MM.1S (cell line): ENCODE data around the gene MROH7.
"Not testable (repeated sequence)": the region's sequence is repeated elsewhere in the genome, so short reads cannot be mapped to it uniquely, and the experiment has no call there.

Experiments used
- DNase-seq: peaks from one replicate; pipeline ENCODE4 v3.0.0-alpha.2; 2015
- H2AFZ ChIP-seq: fragments of 300-600 bp; sonication (generic); 2 replicates; pipeline ENCODE4 v1.6.0; 2016; ENCODE audit warnings: antibody characterized with exemption, low read length
- H3F3A ChIP-seq: fragments of 300-600 bp; sonication (generic); 2 replicates; pipeline ENCODE4 v1.6.1; 2016; ENCODE audit warnings: mild to moderate bottlenecking, antibody characterized with exemption, low read length, moderate library complexity, mixed read lengths; ENCODE audit not compliant: insufficient read depth
- H3K27ac ChIP-seq: fragments of 300-600 bp; sonication (generic); 2 replicates; pipeline ENCODE4 v1.5.1; 2016; ENCODE audit warnings: mild to moderate bottlenecking, low read length
- H3K27me3 ChIP-seq: fragments of 300-600 bp; sonication (generic); replicated peaks from 2 replicates; pipeline ENCODE4 v1.6.0; 2016; ENCODE audit warnings: low read length; ENCODE audit not compliant: insufficient read depth
- H3K36me3 ChIP-seq: fragments of 300-600 bp; sonication (generic); replicated peaks from 2 replicates; pipeline ENCODE4 v1.6.1; 2016; ENCODE audit warnings: mild to moderate bottlenecking, low read length, mixed read lengths; ENCODE audit not compliant: insufficient read depth
- H3K4me1 ChIP-seq: fragments of 300-600 bp; sonication (generic); 2 replicates; pipeline ENCODE4 v1.6.1; 2016; ENCODE audit warnings: low read length, mixed read lengths
- H3K4me2 ChIP-seq: fragments of 300-600 bp; sonication (generic); 2 replicates; pipeline ENCODE4 v1.6.0; 2016; ENCODE audit warnings: low read depth, low read length
- H3K4me3 ChIP-seq: fragments of 300-600 bp; sonication (generic); 2 replicates; pipeline ENCODE4 v1.5.1; 2016; ENCODE audit warnings: low read length, mixed read lengths
- H3K79me2 ChIP-seq: fragments of 300-600 bp; sonication (generic); 2 replicates; pipeline ENCODE4 v1.6.1; 2016; ENCODE audit warnings: mixed run types, low read length, mixed read lengths
- H3K9ac ChIP-seq: fragments of 300-600 bp; sonication (generic); 2 replicates; pipeline ENCODE4 v1.6.1; 2016; ENCODE audit warnings: low read length, mixed read lengths
- H3K9me2 ChIP-seq: fragments of 300-600 bp; sonication (generic); replicated peaks from 2 replicates; pipeline ENCODE4 v1.6.1; 2016; ENCODE audit warnings: mild to moderate bottlenecking, low read length, mixed read lengths; ENCODE audit not compliant: insufficient read depth
- H3K9me3 ChIP-seq: fragments of 300-600 bp; sonication (generic); replicated peaks from 2 replicates; pipeline ENCODE4 v1.6.1; 2016; ENCODE audit warnings: mild to moderate bottlenecking, low read length, mixed read lengths; ENCODE audit not compliant: insufficient read depth
- H4K20me1 ChIP-seq: fragments of 300-600 bp; sonication (generic); 2 replicates; pipeline ENCODE4 v1.6.1; 2016; ENCODE audit warnings: mild to moderate bottlenecking, low read length, moderate library complexity, mixed read lengths; ENCODE audit not compliant: insufficient read depth
- EZH2 ChIP-seq: fragments of 300-600 bp; sonication (generic); optimal IDR thresholded peaks from 2 replicates; pipeline ENCODE3; 2017; ENCODE audit warnings: low read depth, mild to moderate bottlenecking, antibody characterized with exemption, low read length, mixed read lengths
- EZH2phosphoT487 ChIP-seq: fragments of 300-600 bp; sonication (generic); IDR thresholded peaks from 2 replicates; pipeline ENCODE4 v1.6.1; 2018; ENCODE audit warnings: antibody characterized with exemption, low read length
- TF ChIP-seq, protein P1 (sequence below): fragments of 300-600 bp; sonication (generic); IDR thresholded peaks from 2 replicates; pipeline ENCODE4 v1.5.1; 2016; ENCODE audit warnings: antibody characterized with exemption, low read length, mixed read lengths

The MROH7 gene

DNA sequence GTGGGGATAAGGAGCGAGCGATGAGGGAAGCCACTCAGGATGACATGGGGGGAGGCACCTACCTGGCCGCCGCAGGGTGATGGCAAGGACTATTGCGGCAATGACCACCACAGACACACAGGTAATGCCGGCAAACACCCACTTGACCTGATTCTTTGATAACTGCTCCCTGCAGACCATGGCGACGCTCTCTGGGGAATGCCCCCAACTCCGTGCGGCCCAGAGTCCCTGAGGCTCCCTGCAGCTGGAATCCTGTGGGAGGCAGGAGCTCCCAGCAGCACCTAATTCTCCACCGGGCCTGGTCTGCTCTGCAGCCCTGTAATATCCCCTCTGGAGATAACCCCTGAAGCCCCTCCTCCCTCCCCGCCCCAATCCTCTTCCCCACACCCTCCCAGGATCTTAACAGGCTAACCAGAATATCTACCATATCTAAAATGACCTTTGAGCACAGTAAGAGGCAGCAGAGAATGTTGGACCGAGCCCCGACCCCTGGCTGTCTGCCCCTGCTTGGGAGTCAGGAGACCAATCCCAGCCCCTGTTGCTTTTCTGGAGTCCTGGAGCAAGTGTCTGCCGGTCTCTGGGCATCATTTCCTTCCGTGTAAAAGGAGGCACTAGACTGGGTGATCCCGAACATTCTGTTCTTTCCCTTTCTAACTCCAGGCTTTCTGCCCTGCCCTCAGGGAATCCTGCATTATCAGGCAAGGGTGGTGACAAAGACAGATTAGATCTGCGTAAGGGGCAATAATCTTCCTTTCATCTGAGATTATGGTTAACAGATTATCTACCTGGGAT is 18.2 kb upstream of the MROH7 start, which contains the start of gene FAM151A:
Gene FAM151A (minus strand): TSS at position 310 of the 792 bp plus-strand sequence. CDS start 130 bp downstream, at position 180.
- H4K20me1 ChIP-seq = no peaks in the 10 kb centered on the region
- peaks cover 7% of the 10 kb centered on the region; the same call in 1 of the 2 replicates for H3K27me3 ChIP-seq
- no peaks in the 10 kb centered on the region for H3K9me3 ChIP-seq
- H3K9me2 ChIP-seq = no peaks in the 10 kb centered on the region
- H3K36me3 ChIP-seq = no peaks in the 10 kb centered on the region
- H3K4me2 ChIP-seq = no peak within 1 kb of the TSS
- TF ChIP-seq, protein P1, sequence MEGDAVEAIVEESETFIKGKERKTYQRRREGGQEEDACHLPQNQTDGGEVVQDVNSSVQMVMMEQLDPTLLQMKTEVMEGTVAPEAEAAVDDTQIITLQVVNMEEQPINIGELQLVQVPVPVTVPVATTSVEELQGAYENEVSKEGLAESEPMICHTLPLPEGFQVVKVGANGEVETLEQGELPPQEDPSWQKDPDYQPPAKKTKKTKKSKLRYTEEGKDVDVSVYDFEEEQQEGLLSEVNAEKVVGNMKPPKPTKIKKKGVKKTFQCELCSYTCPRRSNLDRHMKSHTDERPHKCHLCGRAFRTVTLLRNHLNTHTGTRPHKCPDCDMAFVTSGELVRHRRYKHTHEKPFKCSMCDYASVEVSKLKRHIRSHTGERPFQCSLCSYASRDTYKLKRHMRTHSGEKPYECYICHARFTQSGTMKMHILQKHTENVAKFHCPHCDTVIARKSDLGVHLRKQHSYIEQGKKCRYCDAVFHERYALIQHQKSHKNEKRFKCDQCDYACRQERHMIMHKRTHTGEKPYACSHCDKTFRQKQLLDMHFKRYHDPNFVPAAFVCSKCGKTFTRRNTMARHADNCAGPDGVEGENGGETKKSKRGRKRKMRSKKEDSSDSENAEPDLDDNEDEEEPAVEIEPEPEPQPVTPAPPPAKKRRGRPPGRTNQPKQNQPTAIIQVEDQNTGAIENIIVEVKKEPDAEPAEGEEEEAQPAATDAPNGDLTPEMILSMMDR = no peak
- no peak for TF ChIP-seq EZH2
- TF ChIP-seq EZH2phosphoT487 = no peak
- no peak for DNase-seq
- no peaks in the 10 kb centered on the region for H3F3A ChIP-seq
- no peaks in the 10 kb centered on the region for H3K79me2 ChIP-seq
- no peak within 1 kb of the TSS for H3K27ac ChIP-seq
- no peak within 1 kb of the TSS for H2AFZ ChIP-seq
- H3K9ac ChIP-seq = no peak within 1 kb of the TSS
- H3K4me3 ChIP-seq = no peak within 1 kb of the TSS
- no peaks in the 10 kb centered on the region for H3K4me1 ChIP-seq

DNA sequence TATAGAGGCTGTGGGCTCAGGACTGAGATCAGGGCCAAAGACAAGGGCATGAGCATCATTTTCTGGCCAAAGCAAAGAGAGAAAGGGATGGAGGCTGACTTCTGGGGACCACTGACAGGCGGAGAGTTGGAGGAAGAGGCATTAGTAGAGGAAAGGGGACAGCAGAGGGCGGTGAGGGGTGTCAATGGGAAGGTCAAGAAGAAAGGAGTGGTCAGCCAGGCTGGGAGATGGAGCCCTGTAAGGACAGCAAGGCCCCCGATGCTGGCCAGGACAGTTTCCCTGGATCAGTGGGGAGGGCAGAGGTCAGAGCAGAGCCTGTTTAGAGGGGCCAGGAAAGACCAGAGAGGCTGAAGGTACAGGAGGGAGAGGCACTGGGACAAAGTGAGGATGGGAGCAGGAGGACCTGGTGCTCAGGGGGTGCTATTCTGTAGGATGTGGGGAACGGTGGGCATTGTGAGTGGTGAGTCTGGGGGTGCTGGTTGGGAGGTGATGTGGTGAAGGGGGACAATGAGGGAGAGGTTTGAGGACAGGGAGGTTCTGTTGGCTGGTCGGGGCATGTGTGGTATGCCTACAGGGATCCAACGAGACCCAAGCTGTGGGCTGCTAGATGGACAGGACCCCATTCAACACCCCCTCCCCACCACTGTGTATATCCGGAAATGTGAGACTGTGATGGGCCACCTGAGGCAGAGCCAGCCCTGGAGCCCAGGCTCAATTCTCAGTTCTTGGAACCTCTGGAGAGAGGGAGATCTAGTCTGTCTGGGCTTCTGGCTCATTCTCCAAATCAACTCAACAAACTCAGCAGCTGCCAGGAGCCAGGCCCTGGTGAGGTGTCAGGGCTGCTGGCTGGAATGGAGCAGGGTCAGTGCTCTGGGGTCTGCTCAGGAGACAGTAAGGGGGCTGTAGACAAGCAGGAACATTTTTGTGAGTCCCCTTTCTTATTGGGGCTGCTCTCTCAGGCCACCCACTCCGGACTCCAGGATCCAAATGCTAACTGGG is 16.8 kb upstream of the MROH7 start:
- DNase-seq = no peak
- Histone ChIP-seq H3K4me1 (no peaks in the 10 kb centered on the region), H3K79me2 (no peaks in the 10 kb centered on the region), H3K9ac (no peak overlapping the region), H2AFZ (no peak overlapping the region), H3F3A (no peaks in the 10 kb centered on the region), H3K27ac (no peak overlapping the region), H3K9me2 (no peaks in the 10 kb centered on the region), H3K4me2 (no peak overlapping the region), H4K20me1 (no peaks in the 10 kb centered on the region), H3K4me3 (no peak overlapping the region), H3K36me3 (no peaks in the 10 kb centered on the region), H3K9me3 (no peaks in the 10 kb centered on the region), H3K27me3 (peaks cover 7% of the 10 kb centered on the region; the same call in 1 of the 2 replicates)
- TF ChIP-seq EZH2 (no peak), EZH2phosphoT487 (no peak)
- TF ChIP-seq, protein P1 = no peak

DNA sequence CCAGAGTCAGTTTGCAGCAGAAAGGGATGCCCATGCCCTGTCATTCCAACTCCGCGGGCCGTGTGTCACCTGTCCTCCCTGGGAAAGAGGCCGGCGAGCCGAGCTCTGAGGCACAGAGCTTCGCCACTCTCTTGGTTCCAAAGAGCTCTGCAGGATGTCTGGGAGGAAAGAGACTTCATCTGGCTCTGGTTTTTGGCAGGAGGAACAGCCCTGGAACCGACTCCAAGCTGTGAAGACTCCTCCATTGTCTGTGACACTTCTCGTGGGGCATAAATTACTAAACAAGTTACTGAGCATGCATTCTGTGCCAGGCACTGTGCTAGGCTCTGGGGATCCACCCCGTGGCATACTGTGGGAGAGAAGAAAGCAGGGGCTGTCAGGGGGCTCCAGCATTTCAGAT is 14.4 kb upstream of the MROH7 start:
- no peaks in the 10 kb centered on the region for H3K36me3 ChIP-seq
- H3K4me2 ChIP-seq = no peak overlapping the region
- H3K27ac ChIP-seq = no peak overlapping the region
- H3F3A ChIP-seq = no peaks in the 10 kb centered on the region
- H4K20me1 ChIP-seq = no peaks in the 10 kb centered on the region
- no peak overlapping the region for H2AFZ ChIP-seq
- H3K9ac ChIP-seq = no peak overlapping the region
- H3K9me2 ChIP-seq = no peaks in the 10 kb centered on the region
- no peaks in the 10 kb centered on the region for H3K79me2 ChIP-seq
- H3K27me3 ChIP-seq = peaks cover 7% of the 10 kb centered on the region; the same call in 1 of the 2 replicates
- no peak for DNase-seq
- TF ChIP-seq EZH2phosphoT487 (no peak), EZH2 (no peak)
- TF ChIP-seq, protein P1 = no peak
- no peaks in the 10 kb centered on the region for H3K9me3 ChIP-seq
- no peak overlapping the region for H3K4me3 ChIP-seq
- H3K4me1 ChIP-seq = no peaks in the 10 kb centered on the region

DNA sequence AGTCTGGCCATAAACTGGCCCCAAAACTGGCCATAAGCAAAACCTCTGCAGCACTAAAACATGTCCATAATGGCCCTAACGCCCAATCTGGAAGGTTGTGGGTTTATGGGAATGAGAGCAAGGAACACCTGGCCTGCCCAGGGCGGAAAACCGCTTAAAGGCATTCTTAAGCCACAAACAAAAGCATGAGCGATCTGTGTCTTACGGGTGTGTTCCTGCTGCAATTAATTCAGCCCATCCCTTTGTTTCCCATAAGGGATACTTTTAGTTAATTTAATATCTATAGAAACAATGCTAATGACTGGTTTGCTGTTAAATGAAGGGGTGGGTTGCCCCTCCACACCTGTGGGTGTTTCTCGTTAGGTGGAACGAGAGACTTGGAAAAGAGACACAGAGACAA is 5.8 kb upstream of the MROH7 start:
- H2AFZ ChIP-seq, H3K27ac ChIP-seq, H3K4me2 ChIP-seq: not testable (repeated sequence)

More for the DNA sequence above, 5.8 kb upstream of the MROH7 start:
- H3K79me2 ChIP-seq, H3F3A ChIP-seq, DNase-seq, H3K4me3 ChIP-seq, H3K9me3 ChIP-seq, H3K9me2 ChIP-seq, H3K36me3 ChIP-seq, H3K9ac ChIP-seq, H3K4me1 ChIP-seq, H3K27me3 ChIP-seq, H4K20me1 ChIP-seq: not testable (repeated sequence)
